ENCODE measurements around the gene PRDX5.

Gene PRDX5

DNA sequence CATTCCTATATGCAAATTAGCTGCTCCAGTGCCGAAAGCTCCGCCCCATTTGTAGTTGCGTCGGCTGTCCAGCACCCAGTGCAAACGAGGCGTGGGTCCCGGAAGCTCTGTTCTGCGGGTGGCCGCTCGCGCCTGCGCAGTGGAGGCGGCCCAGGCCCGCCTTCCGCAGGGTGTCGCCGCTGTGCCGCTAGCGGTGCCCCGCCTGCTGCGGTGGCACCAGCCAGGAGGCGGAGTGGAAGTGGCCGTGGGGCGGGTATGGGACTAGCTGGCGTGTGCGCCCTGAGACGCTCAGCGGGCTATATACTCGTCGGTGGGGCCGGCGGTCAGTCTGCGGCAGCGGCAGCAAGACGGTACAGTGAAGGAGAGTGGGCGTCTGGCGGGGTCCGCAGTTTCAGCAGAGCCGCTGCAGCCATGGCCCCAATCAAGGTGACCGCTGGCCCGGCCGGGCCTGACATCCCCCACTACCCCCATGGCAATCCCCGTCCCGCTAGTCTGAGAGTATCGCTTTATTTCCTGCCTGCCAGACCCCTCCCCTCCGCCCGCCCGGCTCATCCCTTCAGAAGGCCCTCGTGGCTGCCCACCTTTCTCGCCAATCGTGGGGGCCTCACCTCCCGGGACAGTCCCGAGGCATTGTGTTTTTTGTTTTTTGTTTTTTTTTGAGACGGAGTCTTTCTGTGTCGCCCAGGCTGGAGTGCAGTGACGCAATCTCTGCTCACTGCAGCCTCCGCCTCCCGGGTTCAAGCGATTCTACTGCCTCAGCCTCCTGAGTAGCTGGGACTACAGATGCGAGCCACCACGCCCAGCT is at the start of gene PRDX5:
Gene PRDX5 (plus strand): TSS at position 161 of the 805 bp plus-strand sequence. CDS start 95 bp downstream, at position 256.
- TF ChIP-seq CTCF (conservative IDR thresholded peaks at IDR 0.05; ENCODE audit: control insufficient read depth, insufficient read depth, low read depth, low read length) = no peak
- H3K4me3 ChIP-seq (ENCODE audit: control insufficient read depth, low read depth, low read length) = peak within 1 kb of the TSS; percentile 92
- DNase-seq (ENCODE audit: low read depth) = peak; percentile 93

DNA sequence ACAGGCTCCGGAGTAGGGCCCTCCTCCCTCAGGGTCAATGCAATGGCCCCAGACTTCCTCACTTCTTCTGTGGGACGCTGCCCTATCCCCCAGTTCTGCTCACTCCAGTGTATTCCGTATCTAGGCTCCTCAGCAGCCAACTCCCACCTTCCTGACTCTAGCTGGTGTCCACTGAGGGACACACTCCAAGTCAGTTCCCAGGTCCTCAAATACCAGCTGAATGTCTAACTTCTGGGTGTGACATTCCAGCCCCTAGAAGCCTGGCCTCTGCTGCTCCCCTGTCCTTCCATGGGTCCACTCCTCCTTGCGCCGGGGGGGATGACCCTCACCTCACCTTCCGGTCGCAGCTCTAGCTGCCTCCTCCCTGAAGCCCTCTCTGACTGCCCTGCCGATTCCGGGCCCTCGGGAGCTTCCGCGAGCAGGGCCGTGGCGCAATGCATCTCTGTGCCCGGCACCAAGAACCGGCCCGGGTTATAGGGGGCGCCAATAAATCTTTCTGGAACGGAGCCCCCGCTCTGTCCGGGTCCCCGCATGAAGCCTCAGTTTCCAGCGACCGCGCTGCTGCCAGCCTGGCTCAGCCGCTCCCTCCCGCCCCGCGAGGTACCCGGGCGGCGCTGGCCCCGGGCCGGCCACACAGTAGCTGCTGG is 48.9 kb upstream of the PRDX5 start:
- peak; percentile 47 for DNase-seq (ENCODE audit: low read depth)

GRCh38 chr11:64269540-64270220 is 48.2 kb upstream of the PRDX5 start:
- TF ChIP-seq CTCF (conservative IDR thresholded peaks at IDR 0.05; ENCODE audit: control insufficient read depth, insufficient read depth, low read depth, low read length) = no peak
- peak; percentile 100 for DNase-seq (ENCODE audit: low read depth)
- peak overlapping the region; percentile 76 for H3K4me3 ChIP-seq (ENCODE audit: control insufficient read depth, low read depth, low read length)

More for the DNA sequence above, 48.9 kb upstream of the PRDX5 start:
- no peak for TF ChIP-seq CTCF (conservative IDR thresholded peaks at IDR 0.05; ENCODE audit: control insufficient read depth, insufficient read depth, low read depth, low read length)
- peak overlapping the region; percentile 57 for H3K4me3 ChIP-seq (ENCODE audit: control insufficient read depth, low read depth, low read length)

DNA sequence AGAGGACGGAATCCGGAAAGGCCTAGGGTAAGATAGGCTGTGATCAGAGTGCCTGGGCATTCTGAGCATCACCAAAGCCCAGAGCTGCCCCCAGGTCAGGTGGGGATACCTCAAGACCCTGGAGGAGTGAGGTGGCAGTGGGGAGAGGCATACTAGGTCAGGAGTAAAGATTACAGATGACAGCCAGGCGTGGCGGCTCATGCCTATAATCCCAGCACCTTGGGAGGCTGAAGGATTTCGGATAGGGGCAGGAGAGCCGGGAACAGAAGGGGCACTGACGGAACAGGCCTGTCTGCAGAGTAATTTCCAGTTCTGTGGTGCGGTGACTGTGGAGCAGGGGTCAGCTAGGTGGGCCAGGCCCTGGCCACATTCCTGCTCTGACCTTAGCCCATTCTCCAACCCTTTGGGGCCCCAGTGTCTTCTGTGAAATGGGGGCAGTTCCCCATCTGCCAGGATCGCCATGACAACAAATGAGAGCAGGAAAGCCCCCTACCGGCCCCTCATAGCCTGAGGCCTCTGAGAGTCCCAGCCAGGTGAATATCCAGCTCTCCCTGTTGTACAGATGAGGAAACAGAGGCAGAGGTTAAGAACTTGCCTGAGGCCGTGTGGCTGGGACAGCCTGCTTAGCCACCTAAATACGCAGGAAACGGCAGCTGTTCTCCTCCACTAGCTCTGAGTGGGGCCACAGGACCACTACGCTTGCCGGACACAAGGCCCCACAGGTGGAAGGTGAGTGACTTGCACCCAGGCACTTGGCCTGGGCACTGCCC is 42.7 kb upstream of the PRDX5 start:
- no peak for TF ChIP-seq CTCF (conservative IDR thresholded peaks at IDR 0.05; ENCODE audit: control insufficient read depth, insufficient read depth, low read depth, low read length)
- DNase-seq (ENCODE audit: low read depth) = no peak
- no peak overlapping the region for H3K4me3 ChIP-seq (ENCODE audit: control insufficient read depth, low read depth, low read length)

DNA sequence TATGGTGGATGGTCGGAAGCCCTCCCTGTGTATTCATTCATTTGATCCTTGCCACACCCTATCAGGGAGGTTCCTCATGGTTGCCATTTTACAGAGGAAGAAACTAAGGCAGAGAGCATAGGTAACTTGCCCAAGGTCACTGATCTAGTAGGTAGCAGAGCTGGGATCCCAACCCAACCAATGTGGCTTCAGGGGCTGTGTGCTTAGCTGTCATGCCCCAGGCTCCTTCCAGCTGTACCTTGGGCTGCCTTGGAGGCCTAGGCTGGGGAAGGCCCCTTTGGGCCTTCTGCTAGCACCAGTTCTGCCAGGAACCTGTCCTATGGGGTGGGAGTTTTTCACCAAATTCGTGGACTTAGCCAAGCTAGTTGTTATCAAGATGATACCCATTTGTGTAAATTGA is 42.1 kb upstream of the PRDX5 start:
- no peak for DNase-seq (ENCODE audit: low read depth)
- no peak for TF ChIP-seq CTCF (conservative IDR thresholded peaks at IDR 0.05; ENCODE audit: control insufficient read depth, insufficient read depth, low read depth, low read length)
- no peak overlapping the region for H3K4me3 ChIP-seq (ENCODE audit: control insufficient read depth, low read depth, low read length)
